Omental fat pad (tissue), 4 donors: Measurements from ENCODE around the gene CCDC51. TPM values are rescaled to one million over a fixed set of nuclear protein-coding genes. Genes with fewer than 3 reads are reported as not detected.

Source experiments
- ATAC-seq: fragments of 150-250 bp; one replicate; pipeline ENCODE4 v1.9.1; 2016; ENCODE audit warnings: mild to moderate bottlenecking, moderate library complexity; ENCODE audit not compliant: low FRiP score
- DNase-seq: peaks from one replicate; pipeline ENCODE4 v3.0.0-alpha.2; 2019; ENCODE audit warnings: low spot score
- total RNA-seq, 4 donors: library from RNA; depleted of rRNA; stranded (reverse); fragments of >200 nt; gene quantifications; one replicate each; pipeline ENCODE4 v1.1.0, GENCODE V29; 2016
- TF ChIP-seq, protein P1 (sequence below), 3 donors: fragments of 450-650 bp; IDR thresholded peaks; one replicate each; pipeline ENCODE4 v1.5.1; 2016 to 2017; ENCODE audit warnings: antibody characterized with exemption in 3 of 3, mild to moderate bottlenecking in 3 of 3, moderate library complexity in 2 of 3

CCDC51 gene
- total RNA-seq, 4 donors from 2014 or later = 11.6 to 15.1 (median 13.6) TPM

DNA sequence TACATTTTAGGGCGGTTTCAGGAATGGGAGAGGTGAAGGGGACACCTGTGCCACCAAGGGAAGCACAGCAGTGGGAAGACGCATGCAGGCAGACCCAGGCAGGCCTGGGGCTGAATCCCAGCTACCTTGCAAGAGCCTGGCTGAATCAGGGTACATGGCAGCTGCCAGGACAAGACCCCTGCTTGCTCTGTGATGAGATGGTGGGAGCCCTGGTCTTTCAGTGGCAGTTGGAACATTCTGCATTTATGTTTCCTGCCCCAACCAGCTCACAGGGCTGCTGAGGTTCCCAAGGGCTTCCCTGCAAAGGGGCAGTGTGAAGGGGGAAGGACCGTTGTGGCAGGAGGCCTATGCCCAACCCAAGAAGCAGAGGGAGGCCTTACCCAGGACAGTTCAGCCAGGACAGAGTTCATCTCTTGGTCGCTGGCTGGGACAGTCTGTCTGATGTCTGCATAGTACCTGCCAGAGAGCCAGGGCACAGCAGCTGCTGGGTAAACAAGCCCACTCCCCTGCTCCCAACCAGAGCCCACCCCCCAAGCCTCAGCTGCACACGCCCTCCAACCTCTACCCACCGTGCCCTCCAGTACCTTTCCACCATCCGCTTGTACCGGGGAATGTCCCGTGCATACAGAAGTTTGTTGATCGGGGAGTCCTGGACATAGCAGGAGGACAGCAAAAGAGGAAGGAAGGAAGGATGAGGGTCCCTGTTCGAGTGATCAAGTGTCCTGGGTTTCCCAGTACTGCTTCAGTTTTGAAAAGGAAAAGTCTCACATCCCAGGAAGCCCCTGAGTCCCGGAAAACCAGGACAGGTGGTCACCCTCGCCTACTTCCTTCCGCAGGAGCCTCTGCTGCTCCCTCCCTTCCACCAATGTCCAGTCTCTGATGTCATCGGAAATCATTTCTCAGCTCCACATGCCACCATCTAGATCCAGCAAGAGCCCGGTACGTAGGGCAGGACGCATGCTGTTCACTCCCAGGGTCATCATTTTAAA, 33.2 kb downstream of the CCDC51 start:
- TF ChIP-seq, protein P1, sequence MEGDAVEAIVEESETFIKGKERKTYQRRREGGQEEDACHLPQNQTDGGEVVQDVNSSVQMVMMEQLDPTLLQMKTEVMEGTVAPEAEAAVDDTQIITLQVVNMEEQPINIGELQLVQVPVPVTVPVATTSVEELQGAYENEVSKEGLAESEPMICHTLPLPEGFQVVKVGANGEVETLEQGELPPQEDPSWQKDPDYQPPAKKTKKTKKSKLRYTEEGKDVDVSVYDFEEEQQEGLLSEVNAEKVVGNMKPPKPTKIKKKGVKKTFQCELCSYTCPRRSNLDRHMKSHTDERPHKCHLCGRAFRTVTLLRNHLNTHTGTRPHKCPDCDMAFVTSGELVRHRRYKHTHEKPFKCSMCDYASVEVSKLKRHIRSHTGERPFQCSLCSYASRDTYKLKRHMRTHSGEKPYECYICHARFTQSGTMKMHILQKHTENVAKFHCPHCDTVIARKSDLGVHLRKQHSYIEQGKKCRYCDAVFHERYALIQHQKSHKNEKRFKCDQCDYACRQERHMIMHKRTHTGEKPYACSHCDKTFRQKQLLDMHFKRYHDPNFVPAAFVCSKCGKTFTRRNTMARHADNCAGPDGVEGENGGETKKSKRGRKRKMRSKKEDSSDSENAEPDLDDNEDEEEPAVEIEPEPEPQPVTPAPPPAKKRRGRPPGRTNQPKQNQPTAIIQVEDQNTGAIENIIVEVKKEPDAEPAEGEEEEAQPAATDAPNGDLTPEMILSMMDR (IDR thresholded peaks at IDR 0.05) = no peak
- ATAC-seq = no peak
- peak; percentile 10 for DNase-seq

DNA sequence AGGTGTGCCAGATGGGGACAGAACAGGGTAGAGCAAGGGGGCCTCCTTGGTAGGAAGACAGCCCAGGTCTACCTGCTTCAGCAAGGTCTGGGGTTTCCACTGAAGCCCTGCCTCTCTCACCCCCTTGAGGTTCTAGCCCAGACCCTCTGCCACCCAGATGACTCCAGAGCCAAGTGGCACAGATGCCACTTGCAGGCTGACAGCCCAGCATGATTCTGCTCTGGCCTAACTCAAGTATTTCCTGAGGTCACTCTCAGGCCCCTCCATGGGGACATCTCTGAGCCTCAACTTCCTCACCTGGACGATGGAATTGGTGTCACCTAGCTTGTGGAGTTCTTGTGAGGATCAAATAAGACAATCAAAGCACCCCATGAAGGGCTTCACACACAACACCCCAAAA, 33.9 kb downstream of the CCDC51 start:
- ATAC-seq (no peak), DNase-seq (peak; percentile 19)
- TF ChIP-seq, protein P1 (IDR thresholded peaks at IDR 0.05) = no peak

DNA sequence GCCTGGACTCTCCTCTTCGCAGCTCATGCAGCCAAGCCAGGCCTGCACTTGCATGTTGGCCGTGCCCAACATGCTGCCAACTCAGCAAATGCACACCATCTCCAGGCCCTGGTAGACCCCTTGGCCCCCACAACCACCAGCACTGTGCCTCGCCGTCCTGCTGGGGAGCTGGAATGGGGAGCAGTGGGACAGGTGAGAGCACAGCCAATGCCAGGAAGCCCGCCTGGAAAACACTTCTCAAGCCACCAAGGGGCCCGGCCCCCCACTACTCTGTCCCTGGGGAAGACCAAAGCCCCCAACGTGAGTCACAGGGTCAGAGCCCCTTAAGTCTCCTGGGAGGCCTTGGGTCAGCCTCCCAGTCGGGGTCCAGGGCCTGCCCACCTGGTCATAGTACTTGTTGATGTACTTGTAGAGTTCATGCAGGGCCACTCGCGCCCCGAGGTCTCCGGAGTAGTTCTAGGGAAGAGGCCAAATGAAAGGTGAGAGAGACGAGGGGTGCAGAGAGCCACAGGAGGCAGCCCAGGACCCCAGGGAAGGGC, 34.5 kb downstream of the CCDC51 start:
- DNase-seq = peak; percentile 21
- no peak for ATAC-seq
- TF ChIP-seq, protein P1 (IDR thresholded peaks at IDR 0.05) = no peak

DNA sequence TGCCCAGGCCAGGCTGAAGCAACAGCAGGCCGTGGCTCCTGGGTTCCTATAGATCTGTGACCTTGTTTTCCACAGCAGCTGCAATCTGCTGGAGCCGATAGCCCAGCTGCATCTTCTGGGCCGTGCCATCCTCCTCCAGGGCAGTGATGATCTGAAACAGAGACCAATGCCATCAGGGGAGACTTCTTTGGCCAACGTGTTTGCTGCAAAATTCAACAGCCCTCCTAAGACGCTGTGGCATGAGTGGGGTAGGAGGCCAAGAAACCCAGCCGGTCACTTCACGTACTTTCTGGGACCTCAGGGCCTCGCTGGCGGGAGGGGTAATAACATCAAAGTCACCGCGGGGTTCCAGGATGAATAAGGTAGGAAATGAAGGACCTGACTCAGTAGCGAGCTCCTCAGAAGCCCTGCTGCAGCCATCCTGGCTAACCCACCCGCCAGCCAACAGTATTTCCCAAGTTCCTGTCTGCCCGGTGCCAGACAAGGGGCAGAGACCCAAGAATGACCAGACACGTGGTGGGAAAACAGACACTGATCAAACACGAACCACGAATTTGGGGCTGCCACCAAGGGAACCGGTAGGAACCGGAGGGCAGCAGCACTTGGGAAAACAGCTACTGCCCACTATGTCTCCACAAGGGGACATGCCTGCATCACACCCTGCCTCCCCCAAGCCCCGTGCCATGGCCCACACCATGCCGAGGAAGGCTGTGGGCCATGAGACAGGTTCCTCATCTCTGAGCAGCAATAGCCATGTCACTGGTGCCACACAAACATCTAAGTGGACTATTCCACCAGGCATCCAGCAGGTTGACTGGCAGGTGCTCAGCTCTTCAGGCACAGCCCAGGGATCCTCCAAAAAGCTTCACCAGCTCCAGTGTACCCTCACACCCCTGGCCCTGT, 35.2 kb downstream of the CCDC51 start:
- TF ChIP-seq, protein P1 (IDR thresholded peaks at IDR 0.05) = no peak
- ATAC-seq (no peak), DNase-seq (no peak)

DNA sequence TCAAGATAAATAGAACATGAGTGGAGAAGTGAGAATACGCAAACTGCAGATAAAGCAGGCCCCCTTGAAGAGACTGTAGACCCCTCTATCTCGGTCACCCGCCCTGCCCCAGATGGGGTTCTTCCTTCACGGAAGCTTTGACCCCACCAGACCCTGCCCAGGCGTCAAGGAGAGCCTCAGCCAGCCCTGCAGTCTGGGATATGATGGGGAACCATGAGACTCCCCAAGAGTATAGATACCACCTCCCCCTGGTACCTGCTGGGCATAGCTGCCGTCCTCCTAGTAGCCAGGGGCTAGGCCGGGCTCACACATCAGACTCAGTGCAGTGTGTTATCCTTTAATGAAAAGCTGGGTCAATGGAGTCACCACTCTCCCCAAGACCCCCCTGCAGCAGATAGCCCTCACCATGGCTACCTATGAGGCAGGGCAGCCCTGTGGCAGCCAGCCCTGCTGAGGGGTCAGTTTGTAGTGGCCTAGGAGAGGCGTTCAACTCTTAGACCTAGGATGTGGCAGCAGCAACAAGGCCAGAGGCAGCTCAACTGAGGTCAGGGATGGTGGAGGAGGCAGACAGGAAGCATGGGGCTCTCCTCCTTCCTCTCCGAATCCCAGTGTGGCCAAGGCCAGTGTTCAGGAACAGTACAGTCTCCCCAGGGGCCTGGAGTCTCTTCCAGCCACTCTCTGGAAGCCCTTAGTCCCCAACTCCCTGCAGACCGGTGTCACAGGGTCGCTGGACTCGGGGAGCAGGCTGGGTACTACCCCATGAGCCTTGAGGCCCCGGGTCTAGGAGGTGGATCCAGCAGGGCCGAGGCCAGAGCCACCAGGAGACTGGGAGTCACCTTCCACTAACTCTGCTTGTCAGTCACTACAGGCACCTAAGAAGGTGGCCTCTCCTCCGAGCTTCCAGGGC, 36.1 kb downstream of the CCDC51 start:
- ATAC-seq (no peak), DNase-seq (no peak)
- TF ChIP-seq, protein P1 (IDR thresholded peaks at IDR 0.05) = no peak

DNA sequence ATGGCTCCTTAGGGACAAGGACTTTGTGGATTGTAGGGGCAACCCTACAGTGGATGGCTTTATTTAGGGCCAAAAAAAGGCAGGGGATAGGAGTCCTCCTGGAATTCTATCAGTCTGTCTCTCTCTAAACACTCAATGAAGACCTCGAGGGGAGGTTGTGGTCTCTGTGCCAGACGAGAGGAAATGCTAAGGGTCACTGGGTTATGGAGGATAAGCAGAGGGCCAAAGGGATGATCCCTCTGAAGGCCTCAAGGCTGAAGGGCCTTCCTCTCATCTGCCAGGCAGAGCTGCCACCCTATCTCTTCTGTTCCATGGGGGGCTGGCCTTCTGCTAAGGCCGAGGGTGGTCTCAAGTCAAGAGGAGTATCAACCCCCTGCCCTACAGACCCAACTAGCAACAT, 37.0 kb downstream of the CCDC51 start:
- ATAC-seq (no peak), DNase-seq (no peak)
- TF ChIP-seq, protein P1 (IDR thresholded peaks at IDR 0.05) = no peak
